GM23338 (cell line): ENCODE data around the gene MCTP2. TPM values are rescaled to one million over a fixed set of nuclear protein-coding genes. Genes with fewer than 3 reads are reported as not detected.

Source experiments
- ATAC-seq: fragments of 200-7000 bp; cut with Tn5 transposase; 3 replicates; pipeline ENCODE4 v1.9.1; 2020
- DNase-seq: peaks from one replicate; pipeline ENCODE4 v3.0.0-alpha.2; 2015; ENCODE audit warnings: low spot score
- H2AFZ ChIP-seq: fragments of 200-600 bp; sonication (generic); 2 replicates; pipeline ENCODE4 v1.8.0; 2016; ENCODE audit warnings: antibody characterized with exemption, mild to moderate bottlenecking, moderate library complexity
- H3F3A ChIP-seq: fragments of 200-600 bp; sonication (generic); replicated peaks from 2 replicates; pipeline ENCODE4 v1.8.0; 2017; ENCODE audit warnings: antibody characterized with exemption, mixed run types, low read depth
- H3K27ac ChIP-seq: fragments of 200-600 bp; sonication (generic); 2 replicates; pipeline ENCODE4 v1.6.1; 2016; ENCODE audit warnings: low read depth
- H3K27me3 ChIP-seq: fragments of 200-600 bp; sonication (generic); 2 replicates; pipeline ENCODE4 v1.8.0; 2016; ENCODE audit warnings: mild to moderate bottlenecking, mixed run types, moderate library complexity; ENCODE audit not compliant: insufficient read depth
- H3K36me3 ChIP-seq: fragments of 200-600 bp; sonication (generic); 2 replicates; pipeline ENCODE4 v1.8.0; 2016; ENCODE audit warnings: mild to moderate bottlenecking; ENCODE audit not compliant: insufficient read depth
- H3K4me1 ChIP-seq: fragments of 200-600 bp; sonication (generic); 2 replicates; pipeline ENCODE4 v1.8.0; 2016; ENCODE audit warnings: mild to moderate bottlenecking, moderate library complexity; ENCODE audit not compliant: insufficient read depth
- H3K4me2 ChIP-seq: fragments of 200-600 bp; sonication (generic); 2 replicates; pipeline ENCODE4 v1.7.1; 2017; ENCODE audit warnings: mixed run types
- H3K4me3 ChIP-seq: fragments of 200-600 bp; sonication (generic); 2 replicates; pipeline ENCODE4 v1.6.1; 2016; ENCODE audit warnings: mixed run types
- H3K79me2 ChIP-seq: fragments of 200-600 bp; sonication (generic); replicated peaks from 2 replicates; pipeline ENCODE4 v1.8.0; 2017; ENCODE audit warnings: mild to moderate bottlenecking; ENCODE audit not compliant: insufficient read depth
- H3K9me2 ChIP-seq: fragments of 200-600 bp; sonication (generic); 2 replicates; pipeline ENCODE4 v1.8.0; 2017; ENCODE audit not compliant: insufficient read depth
- H4K20me1 ChIP-seq: fragments of 200-600 bp; sonication (generic); replicated peaks from 2 replicates; pipeline ENCODE4 v1.8.0; 2017; ENCODE audit warnings: mild to moderate bottlenecking; ENCODE audit not compliant: insufficient read depth
- H3K27ac Mint-ChIP-seq: 2 replicates; pipeline ENCODE4 v1.8.0; 2020; ENCODE audit warnings: inconsistent platforms, mild to moderate bottlenecking, moderate library complexity, mixed read lengths
- H3K27me3 Mint-ChIP-seq: 3 replicates; pipeline ENCODE4 v1.8.0; 2022; ENCODE audit warnings: low read depth, mild to moderate bottlenecking, moderate library complexity, mixed read lengths, inconsistent platforms; ENCODE audit not compliant: insufficient read depth, poor library complexity
- H3K36me3 Mint-ChIP-seq: 3 replicates; pipeline ENCODE4 v1.8.0; 2021; ENCODE audit warnings: low read depth, mild to moderate bottlenecking, inconsistent platforms, moderate library complexity, mixed read lengths
- H3K4me1 Mint-ChIP-seq: 3 replicates; pipeline ENCODE4 v1.8.0; 2020; ENCODE audit warnings: mild to moderate bottlenecking, inconsistent platforms, mixed read lengths
- H3K4me3 Mint-ChIP-seq: 3 replicates; pipeline ENCODE4 v1.8.0; 2021; ENCODE audit warnings: moderate library complexity, mild to moderate bottlenecking, inconsistent platforms, mixed read lengths
- H3K9me3 Mint-ChIP-seq: 3 replicates; pipeline ENCODE4 v1.8.0; 2020; ENCODE audit warnings: moderate library complexity, mild to moderate bottlenecking, inconsistent platforms, mixed read lengths
- CREB1 ChIP-seq: fragments of 250-450 bp; sonication (Bioruptor Pico); IDR thresholded peaks from 2 replicates; pipeline ENCODE4 v1.5.0; 2020; ENCODE audit warnings: low read depth, mild to moderate bottlenecking, moderate library complexity
- CTCF ChIP-seq, 2 experiments: fragments of 200-600 bp in 1 of 2; sonication (generic) in 1 of 2; conservative IDR thresholded peaks; 2 replicates each; pipeline versions ENCODE4 v1.5.1 to v1.6.1; 2016 to 2017; ENCODE audit warnings: antibody characterized with exemption in 2 of 2, low read depth in 2 of 2, mild to moderate bottlenecking in 2 of 2, moderate library complexity in 1 of 2
- ETS1 ChIP-seq: IDR thresholded peaks from 2 replicates; pipeline ENCODE4 v1.6.1; 2016; ENCODE audit warnings: antibody characterized with exemption
- EZH2phosphoT487 ChIP-seq: fragments of 200-600 bp; sonication (generic); IDR thresholded peaks from one replicate; pipeline ENCODE4 v1.8.1; 2018; ENCODE audit warnings: antibody characterized with exemption; ENCODE audit not compliant: unreplicated experiment
- NANOG ChIP-seq: IDR thresholded peaks from 2 replicates; pipeline ENCODE4 v1.6.1; 2016; ENCODE audit warnings: antibody characterized with exemption, borderline replicate concordance
- REST ChIP-seq: IDR thresholded peaks from one replicate; pipeline ENCODE4 v1.6.1; 2018; ENCODE audit warnings: antibody characterized with exemption; ENCODE audit not compliant: unreplicated experiment
- STAT1 ChIP-seq: IDR thresholded peaks from one replicate; pipeline ENCODE4 v1.6.1; 2016; ENCODE audit warnings: antibody characterized with exemption; ENCODE audit not compliant: unreplicated experiment
- polyA plus RNA-seq: library from polyadenylated mRNA; unstranded; fragments of >200 nt; fragmentation: Nextera tagmentation; extraction: Ambion mirVana; gene quantifications from 2 replicates; pipeline ENCODE4 v1.2.1, GENCODE V29; 2016
- total RNA-seq: library from RNA; depleted of rRNA; stranded (reverse); fragments of >200 nt; shearing (Covaris generic); gene quantifications from 2 replicates; pipeline ENCODE4 v1.2.3, GENCODE V29; 2014

MCTP2 gene
- total and polyA plus RNA-seq, 2 experiments from 2014 or later: 1.8 to 5.5 TPM

- no peak for TF ChIP-seq CTCF (conservative IDR thresholded peaks at IDR 0.05; ENCODE audit: low read depth in 2 of 2)
Observed at GRCh38 chr15:94205366-94205765, 26.0 kb upstream of the MCTP2 start (continued).

GRCh38 chr15:94206463-94207167, 24.7 kb upstream of the MCTP2 start:
- H3K27ac Mint-ChIP-seq: no peak overlapping the region
- Histone ChIP-seq H3K9me2 (no peaks in the 10 kb centered on the region), H3K4me2 (no peak overlapping the region), H4K20me1 (no peaks in the 10 kb centered on the region), H3K36me3 (no peaks in the 10 kb centered on the region), H3K4me3 (no peak overlapping the region), H3K79me2 (no peaks in the 10 kb centered on the region), H3K27ac (no peak overlapping the region), H3F3A (no peaks in the 10 kb centered on the region), H2AFZ (peak overlapping the region; percentile 69; the same call in 1 of the 2 replicates), H3K4me1 (no peaks in the 10 kb centered on the region), H3K27me3 (no peaks in the 10 kb centered on the region)
- no peaks in the 10 kb centered on the region for H3K27me3 Mint-ChIP-seq
- no peak overlapping the region for H3K4me3 Mint-ChIP-seq
- DNase-seq: no peak
- no peak for TF ChIP-seq NANOG
- no peak for TF ChIP-seq STAT1
- TF ChIP-seq REST: no peak
- no peaks in the 10 kb centered on the region for H3K36me3 Mint-ChIP-seq
- no peaks in the 10 kb centered on the region for H3K9me3 Mint-ChIP-seq
- ATAC-seq: no peak
- H3K4me1 Mint-ChIP-seq: peaks cover 2% of the 10 kb centered on the region; the same call in 2 of the 3 replicates

GRCh38 chr15:94212291-94212690, 19.1 kb upstream of the MCTP2 start:
- no peak for ATAC-seq
- Histone ChIP-seq H3K9me2 (peaks cover 4% of the 10 kb centered on the region; the same call in 1 of the 2 replicates), H3K27ac (no peak overlapping the region), H3K4me2 (no peak overlapping the region), H3K27me3 (no peaks in the 10 kb centered on the region), H3F3A (no peaks in the 10 kb centered on the region), H3K79me2 (no peaks in the 10 kb centered on the region), H3K4me3 (no peak overlapping the region), H4K20me1 (no peaks in the 10 kb centered on the region), H3K4me1 (no peaks in the 10 kb centered on the region), H3K36me3 (no peaks in the 10 kb centered on the region), H2AFZ (no peak overlapping the region)
- no peak for DNase-seq
- H3K27ac Mint-ChIP-seq: no peak overlapping the region
- H3K27me3 Mint-ChIP-seq: no peaks in the 10 kb centered on the region
- no peaks in the 10 kb centered on the region for H3K4me1 Mint-ChIP-seq
- H3K4me3 Mint-ChIP-seq: no peak overlapping the region
- no peaks in the 10 kb centered on the region for H3K36me3 Mint-ChIP-seq
- H3K9me3 Mint-ChIP-seq: no peaks in the 10 kb centered on the region
- TF ChIP-seq CREB1 (CRISPR knock-in tag) (no peak), REST (no peak), EZH2phosphoT487 (no peak), ETS1 (no peak)
